LNCaP clone FGC (cell line): ENCODE measurements around the gene PTPRCAP.

Experiments used
- DNase-seq: peaks from one replicate; pipeline ENCODE4 v3.0.0-alpha.2; 2011; ENCODE audit warnings: low read depth
- H3K4me3 ChIP-seq: 2 replicates; pipeline ENCODE4 v1.5.1; 2011; ENCODE audit warnings: mild to moderate bottlenecking, low read depth, low read length, control low read depth
- TF ChIP-seq, protein P1 (sequence below): IDR thresholded peaks from 2 replicates; pipeline ENCODE4 v1.5.1; 2012; ENCODE audit warnings: mild to moderate bottlenecking; ENCODE audit not compliant: control insufficient read depth, insufficient read depth; ENCODE audit errors: extremely low read depth

The PTPRCAP gene

GRCh38 chr11:67453816-67454732 lies 16.6 kb upstream of the PTPRCAP start:
- H3K4me3 ChIP-seq = no peak overlapping the region
- TF ChIP-seq, protein P1, sequence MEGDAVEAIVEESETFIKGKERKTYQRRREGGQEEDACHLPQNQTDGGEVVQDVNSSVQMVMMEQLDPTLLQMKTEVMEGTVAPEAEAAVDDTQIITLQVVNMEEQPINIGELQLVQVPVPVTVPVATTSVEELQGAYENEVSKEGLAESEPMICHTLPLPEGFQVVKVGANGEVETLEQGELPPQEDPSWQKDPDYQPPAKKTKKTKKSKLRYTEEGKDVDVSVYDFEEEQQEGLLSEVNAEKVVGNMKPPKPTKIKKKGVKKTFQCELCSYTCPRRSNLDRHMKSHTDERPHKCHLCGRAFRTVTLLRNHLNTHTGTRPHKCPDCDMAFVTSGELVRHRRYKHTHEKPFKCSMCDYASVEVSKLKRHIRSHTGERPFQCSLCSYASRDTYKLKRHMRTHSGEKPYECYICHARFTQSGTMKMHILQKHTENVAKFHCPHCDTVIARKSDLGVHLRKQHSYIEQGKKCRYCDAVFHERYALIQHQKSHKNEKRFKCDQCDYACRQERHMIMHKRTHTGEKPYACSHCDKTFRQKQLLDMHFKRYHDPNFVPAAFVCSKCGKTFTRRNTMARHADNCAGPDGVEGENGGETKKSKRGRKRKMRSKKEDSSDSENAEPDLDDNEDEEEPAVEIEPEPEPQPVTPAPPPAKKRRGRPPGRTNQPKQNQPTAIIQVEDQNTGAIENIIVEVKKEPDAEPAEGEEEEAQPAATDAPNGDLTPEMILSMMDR = no peak
- no peak for DNase-seq

GRCh38 chr11:67452141-67452952 lies 14.9 kb upstream of the PTPRCAP start, which contains the start of gene GPR152:
GPR152 (minus strand) TSS chr11:67452729; CDS start chr11:67452724, 5 bp downstream.
- 0 out of 2 replicates have a peak within 1 kb of the TSS, but pooled peaks have one; percentile 3 for H3K4me3 ChIP-seq
- TF ChIP-seq, protein P1 = no peak
- no peak for DNase-seq

DNA sequence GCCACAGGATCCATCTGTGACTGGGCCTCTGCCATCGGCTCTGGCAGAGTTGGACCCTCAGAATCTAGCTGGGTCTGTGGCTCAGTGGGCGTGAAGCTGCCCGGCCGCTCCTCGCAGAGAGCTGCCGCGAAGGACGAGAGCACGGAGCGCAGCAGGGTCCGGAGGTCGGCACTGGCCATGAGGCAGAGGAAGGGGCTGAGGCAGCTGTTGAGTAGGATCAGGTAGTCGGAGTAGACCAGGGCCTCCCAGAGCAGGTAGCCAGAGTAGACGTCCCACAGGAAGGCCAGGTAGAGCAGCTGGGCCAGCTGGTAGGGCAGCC lies 14.1 kb upstream of the PTPRCAP start:
- H3K4me3 ChIP-seq = no peak overlapping the region
- no peak for DNase-seq
- TF ChIP-seq, protein P1 = no peak

DNA sequence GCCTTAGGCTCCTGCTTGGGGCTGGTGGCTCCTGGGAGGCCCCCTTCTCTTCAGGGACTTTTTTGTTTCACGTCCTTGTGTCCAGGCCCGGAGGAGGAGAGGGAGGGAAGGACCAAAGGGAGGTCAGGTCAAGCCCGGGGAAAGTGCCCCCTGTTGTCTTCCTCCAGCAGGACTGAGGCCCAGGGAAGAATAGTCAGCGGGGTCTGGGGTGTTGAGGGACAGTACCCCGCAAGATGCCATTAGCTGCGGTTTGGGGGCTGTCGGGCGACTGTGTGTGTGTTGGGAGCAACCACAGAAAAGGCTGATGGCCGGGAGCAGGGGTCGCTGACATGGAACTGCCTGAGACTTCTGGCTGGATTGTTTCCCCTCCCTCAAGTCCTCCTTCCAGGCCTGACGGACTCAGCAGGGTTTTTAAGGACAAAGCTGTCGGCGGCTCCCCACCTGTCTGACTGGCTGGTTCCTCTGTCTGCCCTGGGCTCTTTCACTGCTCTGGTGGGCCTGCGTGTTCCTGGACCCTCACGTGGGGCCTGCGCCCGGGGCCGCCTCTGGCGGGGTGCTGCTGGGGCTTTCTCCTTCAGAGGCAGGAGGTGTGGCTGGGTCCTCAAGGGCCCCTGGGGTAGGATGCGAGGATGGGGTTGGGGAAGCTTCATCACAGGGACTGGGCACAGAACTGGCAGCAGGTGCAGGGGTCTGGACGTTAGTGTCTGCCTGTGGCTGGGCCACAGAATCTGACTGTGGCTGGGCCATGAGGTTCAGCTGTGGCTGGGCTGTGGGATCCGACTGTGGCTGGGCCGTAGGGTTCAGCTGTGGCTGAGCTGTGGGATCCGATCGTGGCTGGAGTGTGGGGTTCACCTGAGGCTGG lies 13.5 kb upstream of the PTPRCAP start:
- no peak overlapping the region for H3K4me3 ChIP-seq
- no peak for DNase-seq
- TF ChIP-seq, protein P1 = no peak

GRCh38 chr11:67449116-67449844 lies 11.8 kb upstream of the PTPRCAP start:
- TF ChIP-seq, protein P1 = no peak
- no peak for DNase-seq
- no peak overlapping the region for H3K4me3 ChIP-seq

DNA sequence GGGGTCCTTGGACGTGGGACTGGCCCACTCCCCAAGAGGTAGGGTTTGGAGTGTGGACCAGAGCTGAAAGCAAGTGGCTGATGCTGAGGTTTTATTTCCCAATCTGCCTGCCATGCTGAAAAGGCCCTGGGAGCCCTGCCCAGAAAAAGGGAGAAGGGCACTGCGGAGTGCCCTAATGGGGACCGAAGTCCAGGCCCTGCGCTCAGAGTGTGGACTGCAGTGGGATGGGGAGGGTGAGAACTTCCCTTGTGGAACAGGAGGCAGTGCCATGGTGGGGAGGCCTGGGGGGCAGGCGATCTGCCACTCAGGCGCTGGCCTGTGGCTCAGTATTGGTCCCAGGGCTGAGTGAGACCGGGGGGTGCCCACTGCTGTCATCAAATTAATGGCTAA lies 10.7 kb upstream of the PTPRCAP start:
- no peak overlapping the region for H3K4me3 ChIP-seq
- TF ChIP-seq, protein P1 = no peak
- DNase-seq = no peak
